Activated CD8-positive, alpha-beta memory T cell treated with anti-CD3 and anti-CD28 coated beads for 36 hours (primary cell): Measurements from ENCODE around the gene PHYHD1. TPM values are rescaled to one million over a fixed set of nuclear protein-coding genes. Genes with fewer than 3 reads are reported as not detected.

Experiments
- CTCF ChIA-PET: fragments of 350-600 bp; sonication (Branson Sonifier 250); formaldehyde crosslinking; loops from one replicate; lab custom pipeline; 2021; ENCODE audit warnings: antibody characterized with exemption; lab: Charles Lee
- POLR2A ChIA-PET: fragments of 350-600 bp; sonication (Branson Sonifier 250); formaldehyde crosslinking; loops from one replicate; lab custom pipeline; 2021; ENCODE audit warnings: antibody characterized with exemption; lab: Charles Lee
- total RNA-seq, 2 experiments: library from RNA; stranded (reverse); gene quantifications; one replicate each; pipeline ENCODE4 v1.2.3, GENCODE V29; 2021

The PHYHD1 gene
- total RNA-seq, 2 experiments from 2014 or later = not detected

- CTCF ChIA-PET = no interaction called here
- POLR2A ChIA-PET = no interaction called here
Measured at GRCh38 chr9:128898845-128899565, 21.8 kb upstream of the PHYHD1 start.

GRCh38 chr9:128899566-128900322 lies 21.0 kb upstream of the PHYHD1 start:
- POLR2A ChIA-PET = no interaction called here
- CTCF ChIA-PET = interaction anchor here (1.2 kb wide), 1 partner anchor 15 kb away, joined by 3 read pairs; no protein-coding TSS in a partner anchor

DNA sequence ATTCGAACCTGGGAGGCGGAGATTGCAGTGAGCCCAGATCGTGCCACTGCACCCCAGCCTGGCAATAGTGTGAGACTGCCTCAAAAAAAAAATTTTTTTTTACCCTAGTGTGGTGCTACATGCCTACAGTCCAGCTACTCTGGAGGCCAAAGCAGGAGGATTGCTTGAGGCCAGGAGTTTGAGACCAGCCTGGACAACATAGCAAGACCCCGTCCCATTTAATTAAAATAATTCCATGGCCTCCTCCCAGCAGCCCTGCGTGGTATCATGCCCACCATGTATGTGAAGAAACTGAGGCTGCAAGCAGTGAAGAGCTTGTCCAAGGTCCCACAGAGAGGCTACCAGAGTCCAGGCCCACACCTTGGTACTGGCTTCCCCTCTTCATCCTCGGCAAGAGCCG lies 19.4 kb upstream of the PHYHD1 start:
- ChIA-PET POLR2A (no interaction called here), CTCF (interaction anchor here (0.7 to 1.2 kb wide), 2 partner anchors 17 to 22 kb away, joined by 3 read pairs; no protein-coding TSS in a partner anchor)

GRCh38 chr9:128901822-128902221 lies 19.0 kb upstream of the PHYHD1 start:
- CTCF ChIA-PET = interaction anchor here (0.7 kb wide), 1 partner anchor 22 kb away, joined by 3 read pairs; no protein-coding TSS in a partner anchor
- POLR2A ChIA-PET = interaction anchor here (0.6 kb wide), 1 partner anchor 339 kb away, joined by 7 read pairs; no protein-coding TSS in a partner anchor

- ChIA-PET POLR2A (interaction anchor here (0.5 to 0.6 kb wide), 2 partner anchors 23 to 339 kb away, joined by 3 to 7 read pairs; no protein-coding TSS in a partner anchor), CTCF (no interaction called here)
Measured at GRCh38 chr9:128902351-128903078, 18.3 kb upstream of the PHYHD1 start.

GRCh38 chr9:128903079-128903461 lies 17.7 kb upstream of the PHYHD1 start:
- POLR2A ChIA-PET = no interaction called here
- CTCF ChIA-PET = no interaction called here

GRCh38 chr9:128903871-128904620 lies 16.7 kb upstream of the PHYHD1 start:
- CTCF ChIA-PET = no interaction called here
- POLR2A ChIA-PET = no interaction called here

- CTCF ChIA-PET = interaction anchor here (1.0 kb wide), 1 partner anchor 23 kb away, joined by 3 read pairs; no protein-coding TSS in a partner anchor
- POLR2A ChIA-PET = no interaction called here
Measured at GRCh38 chr9:128905964-128906363, 14.8 kb upstream of the PHYHD1 start.

- ChIA-PET POLR2A (no interaction called here), CTCF (interaction anchor here (0.6 kb wide), 1 partner anchor 188 kb away, joined by 5 read pairs; no protein-coding TSS in a partner anchor)
Measured at GRCh38 chr9:128906741-128907140, 14.0 kb upstream of the PHYHD1 start.

DNA sequence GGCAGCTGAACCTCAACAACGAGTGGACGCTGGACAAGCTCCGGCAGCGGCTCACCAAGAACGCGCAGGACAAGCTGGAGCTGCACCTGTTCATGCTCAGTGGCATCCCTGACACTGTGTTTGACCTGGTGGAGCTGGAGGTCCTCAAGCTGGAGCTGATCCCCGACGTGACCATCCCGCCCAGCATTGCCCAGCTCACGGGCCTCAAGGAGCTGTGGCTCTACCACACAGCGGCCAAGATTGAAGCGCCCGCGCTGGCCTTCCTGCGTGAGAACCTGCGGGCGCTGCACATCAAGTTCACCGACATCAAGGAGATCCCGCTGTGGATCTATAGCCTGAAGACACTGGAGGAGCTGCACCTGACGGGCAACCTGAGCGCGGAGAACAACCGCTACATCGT lies 12.4 kb upstream of the PHYHD1 start:
- POLR2A ChIA-PET = interaction anchor here (0.6 kb wide), 1 partner anchor 242 kb away, joined by 4 read pairs; no protein-coding TSS in a partner anchor
- CTCF ChIA-PET = interaction anchor here (1.0 to 1.8 kb wide), 2 partner anchors 19 kb away, joined by 4 to 6 read pairs; no protein-coding TSS in a partner anchor

- POLR2A ChIA-PET = no interaction called here
- CTCF ChIA-PET = interaction anchor here (0.5 to 1.8 kb wide), 2 partner anchors 18 to 121 kb away, joined by 3 to 6 read pairs; no protein-coding TSS in a partner anchor
Measured at GRCh38 chr9:128909859-128910258, 10.9 kb upstream of the PHYHD1 start.

DNA sequence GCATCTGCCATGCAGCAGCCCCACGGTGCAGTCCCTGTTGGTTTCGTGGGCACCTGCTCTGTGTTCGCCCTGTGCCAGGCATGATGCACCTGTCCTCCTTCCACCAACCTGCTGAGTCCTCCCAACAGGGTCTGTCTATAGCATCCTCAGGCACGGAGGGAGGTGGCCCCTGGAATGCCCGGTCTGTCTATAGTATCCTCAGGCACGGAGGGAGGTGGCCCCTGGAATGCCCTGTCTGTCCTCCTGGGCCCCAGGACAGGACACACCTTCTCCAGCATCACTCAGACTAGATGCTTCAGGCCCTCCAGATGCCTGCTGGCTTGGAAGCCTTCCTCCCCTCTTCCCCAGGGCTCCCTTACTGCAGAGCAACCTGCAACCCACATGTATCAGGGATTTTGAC lies 9.9 kb upstream of the PHYHD1 start:
- CTCF ChIA-PET = no interaction called here

DNA sequence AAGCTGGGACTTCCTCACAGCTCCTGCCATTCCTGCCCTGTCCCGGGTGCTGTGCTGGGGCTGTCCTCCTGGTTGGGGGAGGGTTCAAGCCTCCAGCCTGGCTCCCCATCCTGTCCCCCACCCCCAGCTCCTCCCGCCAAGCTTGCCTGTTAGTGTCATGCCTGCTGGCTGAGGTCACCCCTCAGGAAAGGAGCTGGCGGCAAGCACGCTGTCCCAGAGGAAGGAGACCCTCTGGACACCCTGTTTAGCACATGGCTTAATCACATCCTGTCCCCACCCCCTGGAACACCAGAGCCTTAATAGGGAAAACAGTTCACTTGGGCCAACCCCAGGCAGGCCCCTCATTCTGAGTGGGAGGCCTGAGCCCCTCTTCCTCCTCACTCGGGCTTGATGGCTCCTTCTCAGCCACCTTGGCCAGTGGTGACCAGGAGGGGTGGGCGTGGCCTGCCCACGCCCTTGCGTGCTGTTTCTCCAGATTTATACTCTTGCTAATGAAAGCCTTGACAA lies 9.2 kb upstream of the PHYHD1 start:
- POLR2A ChIA-PET = no interaction called here
- CTCF ChIA-PET = interaction anchor here (1.2 to 1.4 kb wide), 2 partner anchors 11 to 17 kb away, joined by 3 to 5 read pairs; no protein-coding TSS in a partner anchor

More for the DNA sequence above, 9.9 kb upstream of the PHYHD1 start:
- POLR2A ChIA-PET = no interaction called here

GRCh38 chr9:128912270-128912853 lies 8.4 kb upstream of the PHYHD1 start:
- ChIA-PET POLR2A (no interaction called here), CTCF (interaction anchor here (1.2 to 1.4 kb wide), 2 partner anchors 10 to 16 kb away, joined by 3 to 5 read pairs; no protein-coding TSS in a partner anchor)

- CTCF ChIA-PET = interaction anchor here (0.8 to 1.4 kb wide), 2 partner anchors 15 to 17 kb away, joined by 5 read pairs; no protein-coding TSS in a partner anchor
- POLR2A ChIA-PET = no interaction called here
Measured at GRCh38 chr9:128913048-128913900, 7.5 kb upstream of the PHYHD1 start.

DNA sequence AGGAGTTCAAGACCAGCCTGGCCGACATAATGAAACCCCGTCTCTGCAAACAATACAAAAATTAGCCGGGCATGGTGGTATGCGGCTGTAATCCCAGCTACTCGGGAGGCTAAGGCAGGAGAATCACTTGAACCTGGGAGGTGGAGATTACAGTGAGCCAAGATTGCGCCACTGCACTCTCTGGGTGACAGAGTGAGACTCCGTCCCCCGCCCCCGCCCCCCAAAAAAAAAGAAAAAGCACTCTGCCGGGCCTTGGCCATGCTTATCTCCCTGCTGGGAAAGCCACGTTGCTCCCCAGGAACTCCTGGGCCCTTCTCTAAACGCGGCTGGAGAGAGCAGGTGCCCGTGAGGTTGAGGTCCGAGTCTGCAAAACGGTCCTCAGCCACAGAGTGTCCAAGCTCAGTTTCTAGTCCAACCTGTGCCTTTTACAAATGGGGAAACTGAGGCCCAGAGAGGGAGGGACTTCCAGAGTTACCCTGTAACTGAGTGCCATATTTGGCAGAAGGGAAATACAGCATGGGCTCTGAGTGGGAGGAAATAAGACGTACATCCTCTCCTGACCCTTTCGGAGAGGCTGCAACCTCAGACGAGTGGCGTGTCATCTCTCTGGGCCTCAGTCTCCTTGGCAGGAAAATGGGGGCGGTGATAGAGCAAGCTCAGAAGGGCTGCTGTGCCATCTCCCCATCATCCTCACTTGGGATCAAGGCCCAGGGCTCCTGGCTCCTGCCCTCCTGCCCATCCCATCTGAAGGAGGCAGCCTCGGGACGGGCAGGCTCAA lies 6.6 kb upstream of the PHYHD1 start:
- ChIA-PET POLR2A (interaction anchor here (0.6 kb wide), 1 partner anchor 93 kb away, joined by 3 read pairs; no protein-coding TSS in a partner anchor), CTCF (interaction anchor here (0.8 kb wide), 1 partner anchor 16 kb away, joined by 5 read pairs; no protein-coding TSS in a partner anchor)
